HEK293 (cell line): ENCODE results near the gene CFL1.

ENCODE experiments used
- CTCF ChIA-PET: fragments of 350-600 bp; formaldehyde crosslinking; extraction: SDS; loops from one replicate; lab custom pipeline; 2021; ENCODE audit warnings: antibody characterized with exemption; lab: Yijun Ruan, JAX
- POLR2A ChIA-PET: fragments of 300-600 bp; formaldehyde crosslinking; extraction: SDS; loops from one replicate; lab custom pipeline; 2020; ENCODE audit warnings: antibody characterized with exemption, inconsistent platforms; lab: Yijun Ruan, JAX
- H3K27ac ChIP-seq: fragments of 200-500 bp; sonication (Bioruptor generic); 2 replicates; pipeline ENCODE4 v1.5.1; 2014; ENCODE audit warnings: low read depth, low read length, control low read depth, inconsistent platforms; ENCODE audit errors: extremely low read depth
- H3K36me3 ChIP-seq, 2 experiments: fragments of 200-500 bp in 1 of 2; sonication (Bioruptor generic) in 1 of 2; 1 replicate in 1 of 2; 2 replicates in 1 of 2; pipeline ENCODE4 v1.5.1; 2014 to 2017; ENCODE audit warnings: inconsistent platforms in 2 of 2, low read length in 2 of 2; ENCODE audit not compliant: control insufficient read depth in 2 of 2, insufficient read depth in 1 of 2
- H3K4me1 ChIP-seq: fragments of 200-500 bp; sonication (Bioruptor generic); 2 replicates; pipeline ENCODE4 v1.5.1; 2014; ENCODE audit warnings: mild to moderate bottlenecking, low read length, inconsistent platforms; ENCODE audit not compliant: control insufficient read depth, insufficient read depth
- H3K4me3 ChIP-seq: 2 replicates; pipeline ENCODE4 v1.5.1; 2011; ENCODE audit warnings: low read depth, mild to moderate bottlenecking, control low read depth, low read length, moderate library complexity
- H3K9me3 ChIP-seq: fragments of 200-500 bp; sonication (Bioruptor generic); 2 replicates; pipeline ENCODE4 v1.5.1; 2014; ENCODE audit warnings: low read depth, low read length, inconsistent platforms; ENCODE audit not compliant: control insufficient read depth, insufficient read depth
- KLF1 ChIP-seq: fragments of 450-650 bp; formaldehyde crosslinking; IDR thresholded peaks from 2 replicates; pipeline ENCODE4 v1.5.1; 2016; ENCODE audit warnings: missing biosample characterization, missing genetic modification characterization
- SETDB1 ChIP-seq: IDR thresholded peaks from one replicate; pipeline ENCODE4 v1.6.1; 2017; ENCODE audit warnings: mild to moderate bottlenecking, low read length, moderate library complexity, mixed read lengths; ENCODE audit not compliant: insufficient read length
- SP3 ChIP-seq: fragments of 450-650 bp; formaldehyde crosslinking; IDR thresholded peaks from 2 replicates; pipeline ENCODE4 v1.5.1; 2016; ENCODE audit warnings: missing biosample characterization, missing genetic modification characterization
- ZBTB48 ChIP-seq: fragments of 450-650 bp; formaldehyde crosslinking; IDR thresholded peaks from 2 replicates; pipeline ENCODE4 v1.5.1; 2016; ENCODE audit warnings: missing biosample characterization, missing genetic modification characterization
- ZFHX2 ChIP-seq: fragments of 450-650 bp; formaldehyde crosslinking; conservative IDR thresholded peaks from 2 replicates; pipeline ENCODE4 v1.5.1; 2016; ENCODE audit warnings: missing biosample characterization, missing genetic modification characterization
- ZIC2 ChIP-seq: fragments of 450-650 bp; formaldehyde crosslinking; IDR thresholded peaks from 2 replicates; pipeline ENCODE4 v1.5.1; 2016; ENCODE audit warnings: missing biosample characterization, missing genetic modification characterization
- ZNF362 ChIP-seq: fragments of 450-650 bp; formaldehyde crosslinking; IDR thresholded peaks from 2 replicates; pipeline ENCODE4 v1.5.1; 2016; ENCODE audit warnings: missing biosample characterization, missing genetic modification characterization
- ZNF449 ChIP-seq: fragments of 450-650 bp; formaldehyde crosslinking; IDR thresholded peaks from 2 replicates; pipeline ENCODE4 v1.5.1; 2017; ENCODE audit warnings: missing biosample characterization, mild to moderate bottlenecking, missing genetic modification characterization, moderate library complexity
- ZNF473 ChIP-seq: fragments of 450-650 bp; formaldehyde crosslinking; IDR thresholded peaks from 2 replicates; pipeline ENCODE4 v1.5.1; 2017; ENCODE audit warnings: missing biosample characterization, missing genetic modification characterization
- ZNF580 ChIP-seq: fragments of 450-650 bp; formaldehyde crosslinking; IDR thresholded peaks from 2 replicates; pipeline ENCODE4 v1.5.1; 2016; ENCODE audit warnings: missing biosample characterization, missing genetic modification characterization
- ZNF692 ChIP-seq: fragments of 450-650 bp; formaldehyde crosslinking; IDR thresholded peaks from 2 replicates; pipeline ENCODE4 v1.5.1; 2016; ENCODE audit warnings: missing biosample characterization, missing genetic modification characterization
- ZNF704 ChIP-seq: fragments of 450-650 bp; formaldehyde crosslinking; IDR thresholded peaks from 2 replicates; pipeline ENCODE4 v1.5.1; 2016; ENCODE audit warnings: missing biosample characterization, missing genetic modification characterization
- ZNF747 ChIP-seq: fragments of 450-650 bp; formaldehyde crosslinking; IDR thresholded peaks from 2 replicates; pipeline ENCODE4 v1.5.1; 2016; ENCODE audit warnings: missing biosample characterization, missing genetic modification characterization

Gene CFL1

GRCh38 chr11:65883058-65883761 lies 25.2 kb upstream of the CFL1 start:
- POLR2A ChIA-PET, result interaction anchor here (2.2 to 2.3 kb wide), 2 partner anchors 23 to 163 kb away, joined by 5 to 13 read pairs; partner anchors contain the start of genes MUS81 and RNASEH2C

GRCh38 chr11:65882120-65883057 lies 24.4 kb upstream of the CFL1 start:
- no peak for TF ChIP-seq ZNF747 (tag by site-specific recombination)
- no peak for TF ChIP-seq ZNF580
- TF ChIP-seq ZNF692 (tag by site-specific recombination), result no peak
- no peak for TF ChIP-seq ZNF362 (tag by site-specific recombination)
- TF ChIP-seq KLF1, result no peak
- TF ChIP-seq ZFHX2 (tag by site-specific recombination), result no peak
- no peak for TF ChIP-seq ZNF449 (tag by site-specific recombination)
- Histone ChIP-seq H3K9me3 (no peaks in the 10 kb centered on the region), H3K4me1 (no peaks in the 10 kb centered on the region), H3K36me3 (peaks cover 0 to 53% of the 10 kb centered on the region in 2 experiments; a peak in 2 of 3 replicates), H3K27ac (no peak overlapping the region), H3K4me3 (no peak overlapping the region)
- CTCF ChIA-PET, result interaction anchor here (0.9 to 9.5 kb wide), 6 partner anchors 8 to 170 kb away, joined by 3 to 189 read pairs (median 18); partner anchors contain the start of genes FOSL1 and KAT5
- POLR2A ChIA-PET, result interaction anchor here (1.1 to 2.1 kb wide), 3 partner anchors 8 to 24 kb away, joined by 3 to 6 read pairs (median 6); partner anchors contain the start of genes CCDC85B and CFL1

More at GRCh38 chr11:65883058-65883761, 25.2 kb upstream of the CFL1 start:
- no peak for TF ChIP-seq SP3 (tag by site-specific recombination)
- TF ChIP-seq ZBTB48, result no peak
- H3K4me3 ChIP-seq, result no peak overlapping the region
- no peak overlapping the region for H3K27ac ChIP-seq
- peaks cover 0 to 53% of the 10 kb centered on the region in 2 experiments; a peak in 2 of 3 replicates for H3K36me3 ChIP-seq
- CTCF ChIA-PET, result interaction anchor here (0.6 to 9.5 kb wide), 10 partner anchors 9 to 180 kb away, joined by 3 to 189 read pairs (median 20); partner anchors contain the start of genes CFL1, FOSL1 and MUS81
- no peaks in the 10 kb centered on the region for H3K9me3 ChIP-seq
- H3K4me1 ChIP-seq, result no peaks in the 10 kb centered on the region

GRCh38 chr11:65880844-65881421 lies 23.0 kb upstream of the CFL1 start:
- Histone ChIP-seq H3K36me3 (peaks cover 0 to 41% of the 10 kb centered on the region in 2 experiments; a peak in 1 of 3 replicates), H3K27ac (no peak overlapping the region), H3K4me3 (no peak overlapping the region), H3K9me3 (no peaks in the 10 kb centered on the region), H3K4me1 (no peaks in the 10 kb centered on the region)
- CTCF ChIA-PET, result interaction anchor here (0.6 to 0.7 kb wide), 2 partner anchors 21 to 165 kb away, joined by 3 read pairs; partner anchors contain the start of gene MUS81
- POLR2A ChIA-PET, result interaction anchor here (0.9 to 2.1 kb wide), 5 partner anchors 9 to 23 kb away, joined by 3 to 6 read pairs (median 4); partner anchors contain the start of genes CFL1 and MUS81
- TF ChIP-seq ZNF473 (tag by site-specific recombination) (no peak), ZIC2 (tag by site-specific recombination) (peak; percentile 18; the same call in 1 of the 2 replicates), SETDB1 (no peak), ZNF704 (tag by site-specific recombination) (no peak)
